ENCODE data around the gene ARL15.

DNA sequence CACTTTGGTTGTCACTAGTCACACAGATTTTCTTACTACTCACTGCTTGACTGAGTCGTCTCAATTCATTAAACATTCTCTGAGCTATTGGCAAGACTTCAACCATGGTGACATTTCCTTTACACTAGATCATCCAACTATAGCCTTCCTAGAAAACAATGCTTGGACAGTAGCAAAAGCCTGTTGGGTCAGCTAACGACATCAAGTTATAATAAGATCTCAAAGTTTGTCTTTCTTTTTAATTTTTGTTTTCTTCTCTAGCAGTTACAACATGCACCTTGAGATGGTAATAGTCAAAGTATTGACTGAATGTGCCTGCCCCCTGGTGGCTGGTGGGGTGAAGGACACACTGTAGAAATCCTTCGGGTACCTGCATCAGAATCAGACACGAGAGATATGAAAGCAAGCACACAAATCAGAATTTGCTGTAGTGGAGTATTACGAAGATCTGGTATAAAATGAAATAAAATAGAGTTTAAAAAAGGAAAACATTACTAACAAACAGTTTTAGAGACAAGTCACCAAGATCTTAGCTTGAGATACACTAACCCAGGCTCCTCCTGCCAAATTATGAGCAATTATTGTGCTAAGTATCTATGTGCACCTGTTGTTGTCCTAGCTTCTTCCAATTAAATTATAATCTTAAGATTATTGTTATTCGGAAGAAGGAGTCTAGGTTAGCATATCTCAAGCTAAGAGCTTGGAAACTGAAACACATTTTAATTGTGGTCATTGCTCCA is 81.2 kb downstream of the ARL15 start:
- TF ChIP-seq, protein P1, sequence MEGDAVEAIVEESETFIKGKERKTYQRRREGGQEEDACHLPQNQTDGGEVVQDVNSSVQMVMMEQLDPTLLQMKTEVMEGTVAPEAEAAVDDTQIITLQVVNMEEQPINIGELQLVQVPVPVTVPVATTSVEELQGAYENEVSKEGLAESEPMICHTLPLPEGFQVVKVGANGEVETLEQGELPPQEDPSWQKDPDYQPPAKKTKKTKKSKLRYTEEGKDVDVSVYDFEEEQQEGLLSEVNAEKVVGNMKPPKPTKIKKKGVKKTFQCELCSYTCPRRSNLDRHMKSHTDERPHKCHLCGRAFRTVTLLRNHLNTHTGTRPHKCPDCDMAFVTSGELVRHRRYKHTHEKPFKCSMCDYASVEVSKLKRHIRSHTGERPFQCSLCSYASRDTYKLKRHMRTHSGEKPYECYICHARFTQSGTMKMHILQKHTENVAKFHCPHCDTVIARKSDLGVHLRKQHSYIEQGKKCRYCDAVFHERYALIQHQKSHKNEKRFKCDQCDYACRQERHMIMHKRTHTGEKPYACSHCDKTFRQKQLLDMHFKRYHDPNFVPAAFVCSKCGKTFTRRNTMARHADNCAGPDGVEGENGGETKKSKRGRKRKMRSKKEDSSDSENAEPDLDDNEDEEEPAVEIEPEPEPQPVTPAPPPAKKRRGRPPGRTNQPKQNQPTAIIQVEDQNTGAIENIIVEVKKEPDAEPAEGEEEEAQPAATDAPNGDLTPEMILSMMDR (conservative IDR thresholded peaks at IDR 0.05 in 1 of 2, IDR thresholded peaks at IDR 0.05 in 1 of 2; ENCODE audit: extremely low read depth in 1 of 2, insufficient read depth in 1 of 2, low read depth in 1 of 2, low read length in 2 of 2) = peak; percentile 91 to 98
- no peak for TF ChIP-seq EZH2 (IDR thresholded peaks at IDR 0.05; ENCODE audit: borderline replicate concordance, low read length)
